ENCODE data around the gene RNU7-1.

Gene RNU7-1

GRCh38 chr12:6966351-6966750 is 22.7 kb downstream of the RNU7-1 start:
- H3K36me3 ChIP-seq (ENCODE audit: control insufficient read depth, insufficient read depth, low read length): peaks cover 39% of the 10 kb centered on the region

GRCh38 chr12:6967651-6968100 is 24.1 kb downstream of the RNU7-1 start:
- Histone ChIP-seq H3K4me3 (ENCODE audit: insufficient read depth, low read depth, low read length, poor library complexity, severe bottlenecking) (no peak overlapping the region), H3K4me1 (ENCODE audit: control insufficient read depth, insufficient read depth, low read length, poor library complexity, severe bottlenecking) (peaks cover 29% of the 10 kb centered on the region)

More at GRCh38 chr12:6966351-6966750, 22.7 kb downstream of the RNU7-1 start:
- Histone ChIP-seq H3K27ac (ENCODE audit: insufficient read depth, low read length, poor library complexity, severe bottlenecking) (no peak overlapping the region), H3K9me3 (ENCODE audit: control insufficient read depth, low read length) (no peaks in the 10 kb centered on the region), H3K4me3 (ENCODE audit: insufficient read depth, low read depth, low read length, poor library complexity, severe bottlenecking) (no peak overlapping the region), H3K4me1 (ENCODE audit: control insufficient read depth, insufficient read depth, low read length, poor library complexity, severe bottlenecking) (peaks cover 34% of the 10 kb centered on the region), H3K27me3 (replicated peaks; ENCODE audit: control insufficient read depth, insufficient read depth, low read length, poor library complexity, severe bottlenecking) (no peaks in the 10 kb centered on the region)
- DNase-seq: no peak

GRCh38 chr12:6968426-6968825 is 24.8 kb downstream of the RNU7-1 start:
- Histone ChIP-seq H3K4me1 (ENCODE audit: control insufficient read depth, insufficient read depth, low read length, poor library complexity, severe bottlenecking) (peaks cover 29% of the 10 kb centered on the region), H3K36me3 (ENCODE audit: control insufficient read depth, insufficient read depth, low read length) (peaks cover 39% of the 10 kb centered on the region), H3K4me3 (ENCODE audit: insufficient read depth, low read depth, low read length, poor library complexity, severe bottlenecking) (no peak overlapping the region), H3K27me3 (replicated peaks; ENCODE audit: control insufficient read depth, insufficient read depth, low read length, poor library complexity, severe bottlenecking) (no peaks in the 10 kb centered on the region), H3K27ac (ENCODE audit: insufficient read depth, low read length, poor library complexity, severe bottlenecking) (no peak overlapping the region), H3K9me3 (ENCODE audit: control insufficient read depth, low read length) (no peaks in the 10 kb centered on the region)
- no peak for DNase-seq

More at GRCh38 chr12:6967651-6968100, 24.1 kb downstream of the RNU7-1 start:
- H3K9me3 ChIP-seq (ENCODE audit: control insufficient read depth, low read length): no peaks in the 10 kb centered on the region
- no peak for DNase-seq
- H3K27ac ChIP-seq (ENCODE audit: insufficient read depth, low read length, poor library complexity, severe bottlenecking): no peak overlapping the region
- H3K27me3 ChIP-seq (replicated peaks; ENCODE audit: control insufficient read depth, insufficient read depth, low read length, poor library complexity, severe bottlenecking): no peaks in the 10 kb centered on the region
- H3K36me3 ChIP-seq (ENCODE audit: control insufficient read depth, insufficient read depth, low read length): peaks cover 39% of the 10 kb centered on the region

GRCh38 chr12:6970096-6970527 is 26.5 kb downstream of the RNU7-1 start:
- Histone ChIP-seq H3K4me1 (ENCODE audit: control insufficient read depth, insufficient read depth, low read length, poor library complexity, severe bottlenecking) (peaks cover 18% of the 10 kb centered on the region), H3K36me3 (ENCODE audit: control insufficient read depth, insufficient read depth, low read length) (peaks cover 51% of the 10 kb centered on the region), H3K9me3 (ENCODE audit: control insufficient read depth, low read length) (no peaks in the 10 kb centered on the region), H3K27ac (ENCODE audit: insufficient read depth, low read length, poor library complexity, severe bottlenecking) (peak overlapping the region; percentile 89), H3K27me3 (replicated peaks; ENCODE audit: control insufficient read depth, insufficient read depth, low read length, poor library complexity, severe bottlenecking) (no peaks in the 10 kb centered on the region), H3K4me3 (ENCODE audit: insufficient read depth, low read depth, low read length, poor library complexity, severe bottlenecking) (peak overlapping the region; percentile 99)
- DNase-seq: no peak

- Histone ChIP-seq H3K27ac (ENCODE audit: insufficient read depth, low read length, poor library complexity, severe bottlenecking) (no peak overlapping the region), H3K4me3 (ENCODE audit: insufficient read depth, low read depth, low read length, poor library complexity, severe bottlenecking) (no peak overlapping the region), H3K9me3 (ENCODE audit: control insufficient read depth, low read length) (no peaks in the 10 kb centered on the region), H3K27me3 (replicated peaks; ENCODE audit: control insufficient read depth, insufficient read depth, low read length, poor library complexity, severe bottlenecking) (no peaks in the 10 kb centered on the region), H3K36me3 (ENCODE audit: control insufficient read depth, insufficient read depth, low read length) (peaks cover 50% of the 10 kb centered on the region), H3K4me1 (ENCODE audit: control insufficient read depth, insufficient read depth, low read length, poor library complexity, severe bottlenecking) (peaks cover 16% of the 10 kb centered on the region)
- DNase-seq: no peak
Measured at GRCh38 chr12:6974180-6974579, 30.6 kb downstream of the RNU7-1 start.

- H3K36me3 ChIP-seq (ENCODE audit: control insufficient read depth, insufficient read depth, low read length): peaks cover 52% of the 10 kb centered on the region
Measured at GRCh38 chr12:6975297-6976032, 31.8 kb downstream of the RNU7-1 start.

GRCh38 chr12:6977653-6978052 is 34.0 kb downstream of the RNU7-1 start:
- Histone ChIP-seq H3K27me3 (replicated peaks; ENCODE audit: control insufficient read depth, insufficient read depth, low read length, poor library complexity, severe bottlenecking) (no peaks in the 10 kb centered on the region), H3K4me1 (ENCODE audit: control insufficient read depth, insufficient read depth, low read length, poor library complexity, severe bottlenecking) (no peaks in the 10 kb centered on the region), H3K9me3 (ENCODE audit: control insufficient read depth, low read length) (no peaks in the 10 kb centered on the region), H3K36me3 (ENCODE audit: control insufficient read depth, insufficient read depth, low read length) (peaks cover 74% of the 10 kb centered on the region), H3K4me3 (ENCODE audit: insufficient read depth, low read depth, low read length, poor library complexity, severe bottlenecking) (no peak overlapping the region), H3K27ac (ENCODE audit: insufficient read depth, low read length, poor library complexity, severe bottlenecking) (no peak overlapping the region)
- no peak for DNase-seq

More at GRCh38 chr12:6975297-6976032, 31.8 kb downstream of the RNU7-1 start:
- Histone ChIP-seq H3K9me3 (ENCODE audit: control insufficient read depth, low read length) (no peaks in the 10 kb centered on the region), H3K4me1 (ENCODE audit: control insufficient read depth, insufficient read depth, low read length, poor library complexity, severe bottlenecking) (peaks cover 10% of the 10 kb centered on the region), H3K4me3 (ENCODE audit: insufficient read depth, low read depth, low read length, poor library complexity, severe bottlenecking) (no peak overlapping the region), H3K27me3 (replicated peaks; ENCODE audit: control insufficient read depth, insufficient read depth, low read length, poor library complexity, severe bottlenecking) (no peaks in the 10 kb centered on the region), H3K27ac (ENCODE audit: insufficient read depth, low read length, poor library complexity, severe bottlenecking) (no peak overlapping the region)
- no peak for DNase-seq

- Histone ChIP-seq H3K27ac (ENCODE audit: insufficient read depth, low read length, poor library complexity, severe bottlenecking) (no peak overlapping the region), H3K4me3 (ENCODE audit: insufficient read depth, low read depth, low read length, poor library complexity, severe bottlenecking) (no peak overlapping the region), H3K27me3 (replicated peaks; ENCODE audit: control insufficient read depth, insufficient read depth, low read length, poor library complexity, severe bottlenecking) (no peaks in the 10 kb centered on the region), H3K4me1 (ENCODE audit: control insufficient read depth, insufficient read depth, low read length, poor library complexity, severe bottlenecking) (no peaks in the 10 kb centered on the region), H3K36me3 (ENCODE audit: control insufficient read depth, insufficient read depth, low read length) (peaks cover 74% of the 10 kb centered on the region), H3K9me3 (ENCODE audit: control insufficient read depth, low read length) (no peaks in the 10 kb centered on the region)
- no peak for DNase-seq
Measured at GRCh38 chr12:6978188-6978587, 34.6 kb downstream of the RNU7-1 start.

GRCh38 chr12:6978611-6979011 is 35.0 kb downstream of the RNU7-1 start:
- H3K36me3 ChIP-seq (ENCODE audit: control insufficient read depth, insufficient read depth, low read length): peaks cover 74% of the 10 kb centered on the region
- DNase-seq: no peak
- H3K4me3 ChIP-seq (ENCODE audit: insufficient read depth, low read depth, low read length, poor library complexity, severe bottlenecking): no peak overlapping the region
- H3K27me3 ChIP-seq (replicated peaks; ENCODE audit: control insufficient read depth, insufficient read depth, low read length, poor library complexity, severe bottlenecking): no peaks in the 10 kb centered on the region
- H3K4me1 ChIP-seq (ENCODE audit: control insufficient read depth, insufficient read depth, low read length, poor library complexity, severe bottlenecking): no peaks in the 10 kb centered on the region
- H3K27ac ChIP-seq (ENCODE audit: insufficient read depth, low read length, poor library complexity, severe bottlenecking): no peak overlapping the region
- no peaks in the 10 kb centered on the region for H3K9me3 ChIP-seq (ENCODE audit: control insufficient read depth, low read length)

GRCh38 chr12:6979021-6979420 is 35.4 kb downstream of the RNU7-1 start:
- Histone ChIP-seq H3K9me3 (ENCODE audit: control insufficient read depth, low read length) (no peaks in the 10 kb centered on the region), H3K27me3 (replicated peaks; ENCODE audit: control insufficient read depth, insufficient read depth, low read length, poor library complexity, severe bottlenecking) (no peaks in the 10 kb centered on the region), H3K36me3 (ENCODE audit: control insufficient read depth, insufficient read depth, low read length) (peaks cover 73% of the 10 kb centered on the region), H3K4me1 (ENCODE audit: control insufficient read depth, insufficient read depth, low read length, poor library complexity, severe bottlenecking) (no peaks in the 10 kb centered on the region), H3K27ac (ENCODE audit: insufficient read depth, low read length, poor library complexity, severe bottlenecking) (no peak overlapping the region), H3K4me3 (ENCODE audit: insufficient read depth, low read depth, low read length, poor library complexity, severe bottlenecking) (no peak overlapping the region)
- no peak for DNase-seq
